ENCODE data around the gene TP53I13. TPM values are rescaled to one million over a fixed set of nuclear protein-coding genes. Genes with fewer than 3 reads are reported as not detected.

TP53I13 gene
- total RNA-seq, 1 donor from 2014 or later, result 49.8 TPM

DNA sequence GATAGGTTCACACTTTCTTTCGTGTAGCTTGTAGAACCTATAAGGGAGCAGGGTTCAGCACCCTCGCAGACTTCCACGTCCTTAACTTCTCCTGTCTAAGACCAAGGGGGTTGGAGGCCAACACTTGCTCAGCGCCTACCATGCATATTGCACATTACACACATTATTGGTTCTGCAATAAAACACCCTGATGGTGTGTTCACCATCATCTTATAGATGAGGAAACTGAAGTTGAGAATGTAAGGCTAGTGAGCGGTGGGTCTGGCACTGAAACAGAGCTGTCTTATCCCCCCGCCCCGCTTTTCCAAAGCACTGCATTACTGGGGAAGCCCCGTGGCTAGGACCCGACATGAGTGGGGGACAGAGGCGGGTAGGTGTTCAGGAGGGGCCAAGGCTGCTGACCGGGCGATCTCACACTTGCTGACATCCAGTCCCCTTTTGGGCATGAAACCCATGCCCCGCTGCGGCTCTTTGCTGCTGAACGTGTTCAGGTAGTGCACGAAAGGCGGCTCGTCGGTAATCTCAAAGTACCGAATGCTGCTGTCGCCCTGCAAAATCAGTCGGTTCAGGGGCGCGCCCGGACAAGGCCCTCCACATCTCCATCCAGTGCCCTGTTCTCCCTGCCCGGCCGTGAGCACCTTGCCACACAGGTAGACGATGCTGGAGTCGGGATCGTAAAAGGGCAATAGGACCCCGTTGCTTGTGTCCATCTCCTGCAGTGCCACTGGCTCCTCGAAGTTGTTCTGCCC lies 48.0 kb downstream of the TP53I13 start:
- TF ChIP-seq, protein P1, sequence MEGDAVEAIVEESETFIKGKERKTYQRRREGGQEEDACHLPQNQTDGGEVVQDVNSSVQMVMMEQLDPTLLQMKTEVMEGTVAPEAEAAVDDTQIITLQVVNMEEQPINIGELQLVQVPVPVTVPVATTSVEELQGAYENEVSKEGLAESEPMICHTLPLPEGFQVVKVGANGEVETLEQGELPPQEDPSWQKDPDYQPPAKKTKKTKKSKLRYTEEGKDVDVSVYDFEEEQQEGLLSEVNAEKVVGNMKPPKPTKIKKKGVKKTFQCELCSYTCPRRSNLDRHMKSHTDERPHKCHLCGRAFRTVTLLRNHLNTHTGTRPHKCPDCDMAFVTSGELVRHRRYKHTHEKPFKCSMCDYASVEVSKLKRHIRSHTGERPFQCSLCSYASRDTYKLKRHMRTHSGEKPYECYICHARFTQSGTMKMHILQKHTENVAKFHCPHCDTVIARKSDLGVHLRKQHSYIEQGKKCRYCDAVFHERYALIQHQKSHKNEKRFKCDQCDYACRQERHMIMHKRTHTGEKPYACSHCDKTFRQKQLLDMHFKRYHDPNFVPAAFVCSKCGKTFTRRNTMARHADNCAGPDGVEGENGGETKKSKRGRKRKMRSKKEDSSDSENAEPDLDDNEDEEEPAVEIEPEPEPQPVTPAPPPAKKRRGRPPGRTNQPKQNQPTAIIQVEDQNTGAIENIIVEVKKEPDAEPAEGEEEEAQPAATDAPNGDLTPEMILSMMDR (IDR thresholded peaks at IDR 0.05), result no peak
- DNase-seq (ENCODE audit: low spot score), result peak; percentile 92
- Mint-ChIP-seq H3K9me3 (ENCODE audit: low read depth) (no peaks in the 10 kb centered on the region), H3K27me3 (ENCODE audit: low read depth) (peaks cover 2% of the 10 kb centered on the region), H3K4me1 (ENCODE audit: low read depth) (peaks cover 41% of the 10 kb centered on the region), H3K27ac (ENCODE audit: unreplicated experiment) (no peak overlapping the region), H3K4me3 (ENCODE audit: unreplicated experiment) (peak overlapping the region; percentile 77), H3K36me3 (ENCODE audit: low read depth) (no peaks in the 10 kb centered on the region)

DNA sequence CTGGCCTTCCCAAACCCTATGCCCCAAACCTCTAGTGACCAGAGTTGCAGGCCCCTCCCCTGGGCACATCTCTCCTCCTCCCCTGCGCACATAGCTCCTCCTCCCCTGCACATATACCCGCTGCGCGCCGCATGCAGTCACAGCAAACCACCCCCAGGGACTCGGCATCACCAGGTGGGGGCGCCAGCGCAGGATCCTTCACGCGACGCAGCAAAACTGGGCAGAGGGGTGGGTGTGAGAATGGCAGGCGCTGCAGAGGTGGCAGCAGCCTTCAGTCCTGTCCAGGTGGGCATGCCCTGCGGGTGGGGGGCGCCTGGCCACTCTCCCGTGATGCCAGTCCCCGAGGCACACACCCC lies 48.6 kb downstream of the TP53I13 start:
- H3K27me3 Mint-ChIP-seq (ENCODE audit: low read depth), result peaks cover 2% of the 10 kb centered on the region
- H3K36me3 Mint-ChIP-seq (ENCODE audit: low read depth), result no peaks in the 10 kb centered on the region
- TF ChIP-seq, protein P1 (IDR thresholded peaks at IDR 0.05), result peak; percentile 73
- H3K4me1 Mint-ChIP-seq (ENCODE audit: low read depth), result peaks cover 48% of the 10 kb centered on the region
- H3K4me3 Mint-ChIP-seq (ENCODE audit: unreplicated experiment), result peak overlapping the region; percentile 36
- H3K27ac Mint-ChIP-seq (ENCODE audit: unreplicated experiment), result no peak overlapping the region
- H3K9me3 Mint-ChIP-seq (ENCODE audit: low read depth), result no peaks in the 10 kb centered on the region
- DNase-seq (ENCODE audit: low spot score), result no peak

DNA sequence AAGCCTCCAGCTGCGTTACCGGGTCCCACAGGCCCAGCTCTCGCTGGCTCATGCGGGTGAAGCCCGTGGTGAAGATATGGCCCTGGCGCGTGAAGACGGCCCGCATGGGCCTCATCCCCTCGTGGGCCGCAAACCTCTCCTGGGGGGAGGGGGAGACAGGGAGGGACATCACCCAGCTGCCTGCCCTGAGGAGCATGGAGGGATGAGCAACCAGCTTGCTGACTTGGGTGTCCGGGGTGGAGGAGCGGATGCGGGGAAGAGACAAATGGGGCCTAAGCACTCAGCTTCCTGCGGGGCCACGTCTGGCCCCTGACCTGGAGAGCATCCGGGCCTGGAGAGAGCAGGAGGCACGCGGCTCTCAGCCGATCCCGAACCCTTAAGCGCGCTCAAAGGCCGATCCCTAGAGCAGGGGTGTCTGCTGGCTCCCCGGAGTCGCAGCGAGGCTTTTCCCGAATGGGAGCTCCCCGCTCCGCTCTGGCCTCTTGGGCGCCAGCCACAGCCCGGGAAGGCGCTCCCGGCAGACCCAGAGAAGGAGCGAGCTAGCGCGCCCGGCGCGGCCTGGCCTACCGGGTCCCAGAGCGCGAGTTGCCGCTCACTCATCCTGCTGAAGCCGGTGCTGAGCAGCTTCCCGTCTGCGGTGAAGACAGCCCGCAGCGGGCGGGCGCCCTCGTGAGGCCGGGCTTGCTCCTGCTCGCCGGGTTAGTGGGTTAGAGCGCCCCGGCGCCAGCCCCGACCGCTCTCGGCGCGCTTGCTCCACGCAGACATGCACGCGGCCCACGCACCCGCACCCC lies 49.2 kb downstream of the TP53I13 start:
- peaks cover 2% of the 10 kb centered on the region for H3K27me3 Mint-ChIP-seq (ENCODE audit: low read depth)
- peak overlapping the region; percentile 36 for H3K4me3 Mint-ChIP-seq (ENCODE audit: unreplicated experiment)
- no peaks in the 10 kb centered on the region for H3K36me3 Mint-ChIP-seq (ENCODE audit: low read depth)
- TF ChIP-seq, protein P1 (IDR thresholded peaks at IDR 0.05), result peak; percentile 81
- no peaks in the 10 kb centered on the region for H3K9me3 Mint-ChIP-seq (ENCODE audit: low read depth)
- DNase-seq (ENCODE audit: low spot score), result peak; percentile 78
- no peak overlapping the region for H3K27ac Mint-ChIP-seq (ENCODE audit: unreplicated experiment)
- peaks cover 49% of the 10 kb centered on the region for H3K4me1 Mint-ChIP-seq (ENCODE audit: low read depth)

DNA sequence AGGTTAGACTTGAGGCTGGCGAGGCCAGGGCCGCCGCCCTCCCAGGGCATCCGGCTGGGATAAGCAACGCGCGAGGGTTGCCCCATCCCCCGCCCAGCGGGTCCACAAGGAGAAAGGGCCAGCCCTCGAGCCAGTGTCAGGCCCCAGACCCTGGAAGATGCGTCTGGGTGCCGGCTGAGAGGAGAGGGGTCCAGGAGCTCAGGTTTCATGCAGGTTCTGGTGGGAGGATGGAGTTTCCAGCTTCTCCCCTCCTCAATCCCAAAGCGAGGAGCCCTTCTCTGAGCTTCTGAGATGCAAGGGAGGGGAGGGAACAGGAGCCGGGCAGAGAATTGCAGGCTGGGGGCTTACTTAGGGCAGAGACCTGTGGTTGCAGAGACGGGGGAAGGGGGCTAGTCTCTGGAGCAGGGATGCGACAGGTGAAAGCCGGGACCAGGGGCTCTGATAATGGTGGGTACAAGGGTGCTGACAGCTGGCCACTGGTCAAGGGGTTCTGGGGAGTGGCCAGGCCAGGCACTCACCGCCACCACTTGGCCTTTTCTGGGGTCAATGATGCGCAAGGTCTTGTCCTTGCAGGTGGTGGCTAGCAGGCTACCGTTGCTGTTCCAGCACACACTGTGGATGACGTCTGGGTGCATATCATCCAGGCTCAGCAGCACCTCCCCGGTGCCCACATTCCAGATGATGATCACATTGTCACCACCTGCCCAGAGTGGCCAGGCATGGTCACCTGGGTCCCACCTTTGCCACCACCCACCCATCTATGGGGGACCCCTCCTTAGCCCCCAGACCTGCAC lies 50.0 kb downstream of the TP53I13 start:
- Mint-ChIP-seq H3K4me1 (ENCODE audit: low read depth) (peaks cover 55% of the 10 kb centered on the region), H3K4me3 (ENCODE audit: unreplicated experiment) (no peak overlapping the region), H3K27me3 (ENCODE audit: low read depth) (peaks cover 2% of the 10 kb centered on the region), H3K36me3 (ENCODE audit: low read depth) (no peaks in the 10 kb centered on the region), H3K27ac (ENCODE audit: unreplicated experiment) (no peak overlapping the region), H3K9me3 (ENCODE audit: low read depth) (no peaks in the 10 kb centered on the region)
- TF ChIP-seq, protein P1 (IDR thresholded peaks at IDR 0.05), result peak; percentile 37
- no peak for DNase-seq (ENCODE audit: low spot score)

DNA sequence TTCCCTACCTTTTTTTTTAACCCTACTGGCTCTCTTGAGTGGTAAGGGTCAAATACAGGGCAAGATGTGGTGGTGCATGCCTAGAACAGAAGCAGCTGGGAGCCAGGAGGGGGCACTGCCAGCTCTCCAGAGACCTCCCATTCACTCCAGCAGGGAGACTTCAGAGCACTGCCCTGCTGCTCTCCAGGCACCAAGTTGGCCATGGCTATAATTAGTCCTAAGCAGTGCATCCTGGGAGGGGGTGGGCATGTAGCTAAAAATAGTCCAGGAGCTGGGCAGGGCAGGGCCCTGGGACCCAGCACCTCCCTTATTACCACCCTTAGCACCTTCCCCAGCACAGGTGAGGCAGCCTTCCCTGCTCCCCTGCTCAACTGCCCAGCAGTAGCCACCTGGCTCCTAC lies 50.8 kb downstream of the TP53I13 start:
- no peak for DNase-seq (ENCODE audit: low spot score)
- Mint-ChIP-seq H3K9me3 (ENCODE audit: low read depth) (no peaks in the 10 kb centered on the region), H3K4me1 (ENCODE audit: low read depth) (peaks cover 55% of the 10 kb centered on the region), H3K27me3 (ENCODE audit: low read depth) (peaks cover 2% of the 10 kb centered on the region), H3K36me3 (ENCODE audit: low read depth) (no peaks in the 10 kb centered on the region), H3K27ac (ENCODE audit: unreplicated experiment) (no peak overlapping the region), H3K4me3 (ENCODE audit: unreplicated experiment) (no peak overlapping the region)
- TF ChIP-seq, protein P1 (IDR thresholded peaks at IDR 0.05), result peak; percentile 62

All from chondrocyte (in vitro differentiated cells).